CD4-positive, alpha-beta T cell (primary cell): ENCODE results near the gene TBC1D17. TPM values are rescaled to one million over a fixed set of nuclear protein-coding genes. Genes with fewer than 3 reads are reported as not detected.

Source experiments
- ATAC-seq: fragments of 200-7000 bp; cut with Tn5 transposase; one replicate; pipeline ENCODE4 v1.10.0; 2022; ENCODE audit warnings: mild to moderate bottlenecking; ENCODE audit not compliant: poor library complexity
- CTCF ChIA-PET: fragments of 350-600 bp; sonication (Branson Sonifier 250); formaldehyde crosslinking; loops from one replicate; lab custom pipeline; 2021; ENCODE audit warnings: antibody characterized with exemption, inconsistent platforms; lab: Charles Lee
- POLR2A ChIA-PET: fragments of 350-600 bp; sonication (Branson Sonifier 250); formaldehyde crosslinking; loops from one replicate; lab custom pipeline; 2021; ENCODE audit warnings: antibody characterized with exemption, inconsistent platforms; lab: Charles Lee
- DNase-seq, 14 experiments: peaks; one replicate each; pipeline ENCODE4 v3.0.0-alpha.2; 2013 to 2020; ENCODE audit warnings: mixed read lengths in 2 of 14
- H3K27ac ChIP-seq, 2 donors: one replicate each; pipeline versions ENCODE4 v1.5.1 to v1.7.0; 2013; ENCODE audit warnings: low read length in 2 of 2, low read depth in 1 of 2, mild to moderate bottlenecking in 1 of 2
- H3K27me3 ChIP-seq, 2 experiments: 1 replicate in 1 of 2; 2 replicates in 1 of 2; pipeline versions ENCODE4 v1.6.1 to v1.7.0; 2013; ENCODE audit warnings: low read length in 2 of 2, control low read depth in 1 of 2, mild to moderate bottlenecking in 1 of 2, moderate library complexity in 1 of 2; ENCODE audit not compliant: insufficient read depth in 2 of 2, control insufficient read depth in 1 of 2
- H3K36me3 ChIP-seq: one replicate; pipeline ENCODE4 v1.6.1; 2013; ENCODE audit warnings: low read length, control low read depth; ENCODE audit not compliant: insufficient read depth
- H3K4me1 ChIP-seq: one replicate; pipeline ENCODE4 v1.6.1; 2013; ENCODE audit warnings: low read length, control low read depth; ENCODE audit not compliant: insufficient read depth
- H3K4me3 ChIP-seq: one replicate; pipeline ENCODE4 v1.5.1; 2013; ENCODE audit warnings: mild to moderate bottlenecking, low read length, moderate library complexity
- H3K9me3 ChIP-seq, 2 experiments: 1 replicate in 1 of 2; 2 replicates in 1 of 2; pipeline versions ENCODE4 v1.6.1 to v1.7.0; 2013; ENCODE audit warnings: low read length in 2 of 2, mild to moderate bottlenecking in 2 of 2, control low read depth in 1 of 2, moderate library complexity in 1 of 2; ENCODE audit not compliant: control insufficient read depth in 1 of 2, insufficient read depth in 1 of 2
- H3K27ac Mint-ChIP-seq: one replicate; pipeline ENCODE4 v1.8.0; 2020; ENCODE audit warnings: mixed read lengths
- H3K27me3 Mint-ChIP-seq: one replicate; pipeline ENCODE4 v1.8.0; 2021; ENCODE audit warnings: mixed read lengths
- H3K36me3 Mint-ChIP-seq: one replicate; pipeline ENCODE4 v1.8.0; 2021; ENCODE audit warnings: low read depth, mixed read lengths
- H3K4me1 Mint-ChIP-seq: one replicate; pipeline ENCODE4 v1.8.0; 2021; ENCODE audit warnings: low read depth, mixed read lengths
- H3K4me3 Mint-ChIP-seq: one replicate; pipeline ENCODE4 v1.8.0; 2020; ENCODE audit warnings: mild to moderate bottlenecking, mixed read lengths
- H3K9me3 Mint-ChIP-seq: one replicate; pipeline ENCODE4 v1.8.0; 2020; ENCODE audit warnings: mixed read lengths
- intact Hi-C, 2 experiments: fragments of 100-400 bp; cut with DNase I in 1 of 2; cut with micrococcal nuclease in 1 of 2; formaldehyde crosslinking; loops; one replicate each; pipeline versions ENCODE4 v1.15.1 to v1.9.0; 2023 to 2025; cut with DNase I, micrococcal nuclease
- total RNA-seq, 174 experiments: library from RNA in 2 of 174; stranded (reverse) in 2 of 174; gene quantifications; one replicate each; pipeline ENCODE4 v1.2.3 and lab custom pipeline; 2021 to 2026
- TF ChIP-seq, protein P1 (sequence below): fragments of 200-600 bp; IDR thresholded peaks from one replicate; pipeline ENCODE4 v1.8.0; 2022; ENCODE audit warnings: antibody characterized with exemption, mild to moderate bottlenecking

Gene TBC1D17
- total RNA-seq, 2 experiments from 2014 or later = 35.5 to 35.8 TPM

DNA sequence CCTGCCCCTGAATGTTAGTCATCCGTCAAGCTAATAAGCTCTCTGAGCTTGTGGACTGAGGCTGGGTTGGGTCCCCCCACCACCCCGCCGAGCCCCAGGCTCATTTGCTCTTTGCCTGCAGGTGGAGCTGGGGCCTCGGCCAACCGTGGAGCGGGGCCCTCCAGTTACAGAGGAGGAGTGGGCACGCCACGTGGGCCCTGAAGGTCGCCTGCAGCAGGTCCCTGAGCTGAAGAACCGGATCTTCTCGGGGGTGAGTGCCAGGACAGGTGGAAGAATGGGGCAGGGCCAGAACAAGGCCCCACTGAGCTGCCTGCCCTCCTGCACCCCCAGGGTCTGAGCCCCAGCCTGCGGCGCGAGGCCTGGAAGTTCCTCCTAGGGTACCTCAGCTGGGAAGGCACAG is 5.1 kb downstream of the TBC1D17 start:
- H3K27ac Mint-ChIP-seq = no peak overlapping the region
- H3K4me1 Mint-ChIP-seq = peaks cover 13% of the 10 kb centered on the region
- Histone ChIP-seq H3K27ac (no peak overlapping the region), H3K27me3 (no peaks in the 10 kb centered on the region), H3K9me3 (peaks cover 0 to 3% of the 10 kb centered on the region in 2 experiments), H3K36me3 (peaks cover 76% of the 10 kb centered on the region), H3K4me3 (no peak overlapping the region), H3K4me1 (peaks cover 23% of the 10 kb centered on the region)
- CTCF ChIA-PET = no interaction called here
- ATAC-seq = no peak
- peaks cover 64% of the 10 kb centered on the region for H3K36me3 Mint-ChIP-seq
- intact Hi-C loops = no loop called here
- no peaks in the 10 kb centered on the region for H3K9me3 Mint-ChIP-seq
- H3K4me3 Mint-ChIP-seq = no peak overlapping the region
- TF ChIP-seq, protein P1, sequence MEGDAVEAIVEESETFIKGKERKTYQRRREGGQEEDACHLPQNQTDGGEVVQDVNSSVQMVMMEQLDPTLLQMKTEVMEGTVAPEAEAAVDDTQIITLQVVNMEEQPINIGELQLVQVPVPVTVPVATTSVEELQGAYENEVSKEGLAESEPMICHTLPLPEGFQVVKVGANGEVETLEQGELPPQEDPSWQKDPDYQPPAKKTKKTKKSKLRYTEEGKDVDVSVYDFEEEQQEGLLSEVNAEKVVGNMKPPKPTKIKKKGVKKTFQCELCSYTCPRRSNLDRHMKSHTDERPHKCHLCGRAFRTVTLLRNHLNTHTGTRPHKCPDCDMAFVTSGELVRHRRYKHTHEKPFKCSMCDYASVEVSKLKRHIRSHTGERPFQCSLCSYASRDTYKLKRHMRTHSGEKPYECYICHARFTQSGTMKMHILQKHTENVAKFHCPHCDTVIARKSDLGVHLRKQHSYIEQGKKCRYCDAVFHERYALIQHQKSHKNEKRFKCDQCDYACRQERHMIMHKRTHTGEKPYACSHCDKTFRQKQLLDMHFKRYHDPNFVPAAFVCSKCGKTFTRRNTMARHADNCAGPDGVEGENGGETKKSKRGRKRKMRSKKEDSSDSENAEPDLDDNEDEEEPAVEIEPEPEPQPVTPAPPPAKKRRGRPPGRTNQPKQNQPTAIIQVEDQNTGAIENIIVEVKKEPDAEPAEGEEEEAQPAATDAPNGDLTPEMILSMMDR = no peak
- POLR2A ChIA-PET = no interaction called here
- H3K27me3 Mint-ChIP-seq = no peaks in the 10 kb centered on the region
- no peak for DNase-seq

DNA sequence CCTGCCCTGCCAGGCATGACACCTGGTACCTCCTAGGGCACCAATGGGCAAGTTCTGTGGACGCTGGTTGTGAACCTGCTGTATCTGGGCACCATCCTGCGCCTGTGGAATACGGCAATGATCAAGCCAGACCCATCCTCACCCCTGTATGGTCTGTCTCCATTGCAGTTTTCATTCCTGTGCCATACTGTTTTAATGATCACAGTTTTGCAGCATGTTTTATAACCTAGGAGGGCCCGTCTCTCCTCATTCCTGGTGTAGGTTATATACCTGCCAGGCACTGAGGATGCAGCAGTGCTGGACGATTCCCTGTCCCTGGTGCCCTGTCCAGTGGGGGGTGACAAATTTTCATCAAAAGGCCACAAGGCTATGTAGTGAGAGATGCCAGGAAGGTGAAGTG is 5.6 kb downstream of the TBC1D17 start:
- intact Hi-C loops = no loop called here
- Histone ChIP-seq H3K9me3 (peaks cover 0 to 3% of the 10 kb centered on the region in 2 experiments), H3K4me1 (peaks cover 20% of the 10 kb centered on the region), H3K27ac (no peak overlapping the region), H3K27me3 (no peaks in the 10 kb centered on the region), H3K36me3 (peaks cover 76% of the 10 kb centered on the region), H3K4me3 (no peak overlapping the region)
- POLR2A ChIA-PET = no interaction called here
- no peaks in the 10 kb centered on the region for H3K27me3 Mint-ChIP-seq
- peaks cover 60% of the 10 kb centered on the region for H3K36me3 Mint-ChIP-seq
- no peak for ATAC-seq
- no peak overlapping the region for H3K27ac Mint-ChIP-seq
- H3K9me3 Mint-ChIP-seq = no peaks in the 10 kb centered on the region
- DNase-seq = no peak
- CTCF ChIA-PET = no interaction called here
- TF ChIP-seq, protein P1 = no peak
- peaks cover 10% of the 10 kb centered on the region for H3K4me1 Mint-ChIP-seq
- no peak overlapping the region for H3K4me3 Mint-ChIP-seq

DNA sequence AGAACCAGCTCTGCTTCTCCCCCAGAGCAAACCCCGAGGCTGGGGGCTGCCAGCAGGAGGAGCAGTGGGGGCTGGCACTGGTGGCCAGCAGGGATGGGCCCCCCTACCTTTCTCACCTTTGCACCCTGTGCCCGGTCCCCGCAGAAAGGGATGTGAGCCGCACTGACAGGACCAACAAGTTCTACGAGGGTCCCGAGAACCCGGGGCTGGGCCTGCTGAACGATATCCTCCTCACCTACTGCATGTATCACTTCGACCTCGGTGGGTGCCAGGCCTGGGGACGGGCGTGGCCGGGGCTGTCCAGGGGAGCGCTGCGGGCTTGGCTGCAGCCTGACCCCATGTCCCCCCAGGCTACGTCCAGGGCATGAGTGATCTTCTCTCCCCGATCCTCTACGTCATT is 6.6 kb downstream of the TBC1D17 start:
- peaks cover 70% of the 10 kb centered on the region for H3K36me3 ChIP-seq
- H3K27ac ChIP-seq = no peak overlapping the region
- Mint-ChIP-seq H3K36me3 (peaks cover 53% of the 10 kb centered on the region), H3K27ac (no peak overlapping the region), H3K4me3 (no peak overlapping the region), H3K27me3 (no peaks in the 10 kb centered on the region), H3K9me3 (no peaks in the 10 kb centered on the region), H3K4me1 (peaks cover 2% of the 10 kb centered on the region)
- no peak for DNase-seq
- no peaks in the 10 kb centered on the region for H3K27me3 ChIP-seq
- peaks cover 0 to 3% of the 10 kb centered on the region in 2 experiments for H3K9me3 ChIP-seq
- ChIA-PET CTCF (no interaction called here), POLR2A (no interaction called here)
- TF ChIP-seq, protein P1 = no peak
- H3K4me3 ChIP-seq = no peak overlapping the region
- peaks cover 10% of the 10 kb centered on the region for H3K4me1 ChIP-seq
- intact Hi-C loops = no loop called here
- no peak for ATAC-seq
